Measurements from ENCODE around the gene BCORL1.

The BCORL1 gene

GRCh38 chrX:129968968-129969367, 13.5 kb upstream of the BCORL1 start:
- no peak for DNase-seq

GRCh38 chrX:129976441-129976840, 6.0 kb upstream of the BCORL1 start:
- no peak for DNase-seq

- no peak for DNase-seq
Measured at GRCh38 chrX:129979207-129979920, 3.1 kb upstream of the BCORL1 start.

GRCh38 chrX:129980001-129980401, 2.4 kb upstream of the BCORL1 start:
- DNase-seq = no peak

- DNase-seq = no peak
Measured at GRCh38 chrX:129980540-129981199, 1.8 kb upstream of the BCORL1 start.

GRCh38 chrX:129981200-129981553, 1.3 kb upstream of the BCORL1 start:
- no peak for DNase-seq

GRCh38 chrX:129981752-129982299, 609 bp upstream of the BCORL1 start:
- no peak for DNase-seq

- DNase-seq = no peak
Measured at GRCh38 chrX:129983575-129984110, 1.2 kb downstream of the BCORL1 start.

GRCh38 chrX:129984111-129984958, 1.9 kb downstream of the BCORL1 start:
- DNase-seq = no peak

- no peak for DNase-seq
Measured at GRCh38 chrX:129987871-129988270, 5.4 kb downstream of the BCORL1 start.

GRCh38 chrX:129992181-129992580, 9.7 kb downstream of the BCORL1 start:
- DNase-seq = no peak

GRCh38 chrX:129996120-129996519, 13.7 kb downstream of the BCORL1 start:
- DNase-seq = no peak

GRCh38 chrX:129997086-129997485, 14.7 kb downstream of the BCORL1 start:
- DNase-seq = no peak

- DNase-seq = no peak
Measured at GRCh38 chrX:129998021-129998420, 15.6 kb downstream of the BCORL1 start.

- no peak for DNase-seq
Measured at GRCh38 chrX:130001893-130002292, 19.5 kb downstream of the BCORL1 start.

GRCh38 chrX:130002541-130002940, 20.1 kb downstream of the BCORL1 start:
- DNase-seq = no peak

GRCh38 chrX:130005089-130005807, 22.8 kb downstream of the BCORL1 start:
- no peak for DNase-seq

GRCh38 chrX:130009658-130010223, 27.3 kb downstream of the BCORL1 start:
- no peak for DNase-seq

- no peak for DNase-seq
Measured at GRCh38 chrX:130012683-130013082, 30.2 kb downstream of the BCORL1 start.

- no peak for DNase-seq
Measured at GRCh38 chrX:130013661-130014060, 31.2 kb downstream of the BCORL1 start.

- no peak for DNase-seq
Measured at GRCh38 chrX:130014356-130014755, 31.9 kb downstream of the BCORL1 start.

GRCh38 chrX:130014770-130015169, 32.3 kb downstream of the BCORL1 start:
- no peak for DNase-seq
